A549 (cell line): ENCODE data around the gene USP46. TPM values are rescaled to one million over a fixed set of nuclear protein-coding genes. Genes with fewer than 3 reads are reported as not detected.
A peak's percentile ranks its signal among the peaks of the same experiment; 100 is the strongest.

Experiments used
- ATAC-seq, 2 experiments: fragments of 200-7000 bp in 1 of 2; fragments of >200 bp in 1 of 2; cut with Nextera tagmentation in 1 of 2; cut with Tn5 transposase in 1 of 2; 3 replicates each; pipeline versions ENCODE4 v1.8.0 to v1.9.1; 2018 to 2020; ENCODE audit warnings: mild to moderate bottlenecking in 1 of 2, moderate library complexity in 1 of 2
- CTCF ChIA-PET: fragments of 300-600 bp; sonication (Branson Sonifier 250); formaldehyde crosslinking; extraction: SDS; loops from one replicate; lab custom pipeline; 2021; ENCODE audit warnings: antibody characterized with exemption, inconsistent platforms; lab: Yijun Ruan, JAX
- POLR2A ChIA-PET: fragments of 350-600 bp; formaldehyde crosslinking; extraction: SDS; loops from one replicate; lab custom pipeline; 2021; ENCODE audit warnings: antibody characterized with exemption, inconsistent platforms; lab: Yijun Ruan, JAX
- DNase-seq, 2 experiments: peaks; one replicate each; pipeline versions ENCODE4 v3.0.0 to v3.0.0-alpha.2; 2011 to 2016; ENCODE audit warnings: low read depth in 1 of 2, low spot score in 1 of 2
- FAIRE-seq: peaks from 2 replicates; lab custom pipeline; 2011; peaks lifted over from hg19 to GRCh38; lab: Jason Lieb, UNC
- H3K27ac ChIP-seq, 2 experiments: fragments of >200 bp; sonication (Bioruptor Twin); formaldehyde crosslinking; 3 replicates each; pipeline ENCODE4 v1.5.1; 2016 to 2017
- H3K4me1 ChIP-seq: fragments of >200 bp; sonication (Bioruptor Twin); formaldehyde crosslinking; 3 replicates; pipeline ENCODE4 v1.6.1; 2016
- H3K4me2 ChIP-seq: fragments of >200 bp; sonication (Bioruptor Twin); formaldehyde crosslinking; 3 replicates; pipeline ENCODE4 v1.6.1; 2016
- H3K4me3 ChIP-seq: fragments of >200 bp; sonication (Bioruptor Twin); formaldehyde crosslinking; 3 replicates; pipeline ENCODE4 v1.5.1; 2016
- H3K9me3 ChIP-seq: fragments of >200 bp; sonication (Bioruptor Twin); formaldehyde crosslinking; 3 replicates; pipeline ENCODE4 v1.6.1; 2016
- ATOH8 ChIP-seq: fragments of 250-450 bp; sonication (Bioruptor Pico); IDR thresholded peaks from 2 replicates; pipeline ENCODE4 v1.5.0; 2020; ENCODE audit warnings: low read depth, mild to moderate bottlenecking, moderate library complexity
- BCL3 ChIP-seq: fragments of >200 bp; sonication (Bioruptor Twin); formaldehyde crosslinking; IDR thresholded peaks from 3 replicates; pipeline ENCODE4 v1.6.1; 2016
- CBX2 ChIP-seq: fragments of 200-600 bp; sonication (generic); IDR thresholded peaks from 2 replicates; pipeline ENCODE4 v1.6.1; 2016; ENCODE audit warnings: low read depth, mild to moderate bottlenecking, borderline replicate concordance
- CBX8 ChIP-seq: fragments of 200-600 bp; sonication (generic); IDR thresholded peaks from 2 replicates; pipeline ENCODE4 v1.6.1; 2016
- CEBPB ChIP-seq, 2 experiments: fragments of >200 bp in 1 of 2; sonication (Bioruptor Twin) in 1 of 2; formaldehyde crosslinking in 1 of 2; IDR thresholded peaks; 2 replicates each; pipeline ENCODE4 v1.6.1; 2012 to 2016
- CHD2 ChIP-seq: fragments of 150-350 bp; IDR thresholded peaks from 2 replicates; pipeline ENCODE4 v1.6.1; 2014; ENCODE audit warnings: low read length; ENCODE audit not compliant: partially characterized antibody
- CHD4 ChIP-seq: fragments of 200-600 bp; sonication (generic); IDR thresholded peaks from 2 replicates; pipeline ENCODE4 v1.6.1; 2016; ENCODE audit warnings: antibody characterized with exemption, mild to moderate bottlenecking, borderline replicate concordance
- ESRRA ChIP-seq: fragments of 150-350 bp; IDR thresholded peaks from 2 replicates; pipeline ENCODE4 v1.6.1; 2014; ENCODE audit warnings: mild to moderate bottlenecking, low read length, borderline replicate concordance
- FOSB ChIP-seq: fragments of 250-450 bp; sonication (Bioruptor Pico); IDR thresholded peaks from 2 replicates; pipeline ENCODE4 v1.5.0; 2020; ENCODE audit warnings: mild to moderate bottlenecking, moderate library complexity
- FOXS1 ChIP-seq: fragments of 250-450 bp; sonication (Bioruptor Pico); IDR thresholded peaks from 2 replicates; pipeline ENCODE4 v1.5.0; 2020; ENCODE audit warnings: mild to moderate bottlenecking, moderate library complexity
- HES2 ChIP-seq: fragments of >200 bp; sonication (Bioruptor Twin); formaldehyde crosslinking; IDR thresholded peaks from 2 replicates; pipeline ENCODE4 v1.6.1; 2016
- HEYL ChIP-seq: fragments of 250-450 bp; sonication (Bioruptor Pico); IDR thresholded peaks from 2 replicates; pipeline ENCODE4 v1.8.0; 2021; ENCODE audit warnings: mild to moderate bottlenecking, moderate library complexity
- KDM1A ChIP-seq: fragments of 200-600 bp; sonication (generic); IDR thresholded peaks from 2 replicates; pipeline ENCODE4 v1.6.1; 2016; ENCODE audit warnings: low read depth, mild to moderate bottlenecking
- NFE2L2 ChIP-seq: fragments of 150-350 bp; conservative IDR thresholded peaks from 2 replicates; pipeline ENCODE4 v1.6.1; 2014; ENCODE audit warnings: low read length
- PHF8 ChIP-seq: fragments of 200-600 bp; sonication (generic); IDR thresholded peaks from 2 replicates; pipeline ENCODE4 v1.6.1; 2016; ENCODE audit warnings: low read depth, mild to moderate bottlenecking, antibody characterized with exemption, moderate library complexity, borderline replicate concordance
- RAD21 ChIP-seq, 2 experiments: fragments of >200 bp in 1 of 2; sonication (Bioruptor Twin) in 1 of 2; formaldehyde crosslinking in 1 of 2; IDR thresholded peaks in 1 of 2; conservative IDR thresholded peaks in 1 of 2; 2 replicates in 1 of 2; 3 replicates in 1 of 2; pipeline ENCODE4 v1.6.1; 2012 to 2018; ENCODE audit warnings: inconsistent platforms in 1 of 2
- RNF2 ChIP-seq: fragments of 200-600 bp; sonication (generic); IDR thresholded peaks from 2 replicates; pipeline ENCODE4 v1.6.1; 2016; ENCODE audit warnings: low read depth, mild to moderate bottlenecking, antibody characterized with exemption, moderate library complexity, borderline replicate concordance
- SREBF2 ChIP-seq: fragments of 450-650 bp; IDR thresholded peaks from 2 replicates; pipeline ENCODE4 v1.6.1; 2014; ENCODE audit warnings: mild to moderate bottlenecking, moderate library complexity
- TFCP2L1 ChIP-seq: fragments of 250-450 bp; sonication (Bioruptor Pico); IDR thresholded peaks from 2 replicates; pipeline ENCODE4 v1.5.0; 2021; ENCODE audit warnings: mild to moderate bottlenecking
- ZNF302 ChIP-seq: fragments of 250-450 bp; sonication (Bioruptor Pico); IDR thresholded peaks from 2 replicates; pipeline ENCODE4 v1.9.0; 2021; ENCODE audit warnings: inconsistent platforms, mild to moderate bottlenecking, moderate library complexity
- WGBS: methylation state at CpG from one replicate; pipeline ENCODE4 v1.1.6; 2017; ENCODE audit errors: missing lambda C conversion rate; 5-methylcytosine and 5-hydroxymethylcytosine counted together
- polyA plus RNA-seq, 4 experiments: library from polyadenylated mRNA; depleted of rRNA in 3 of 4; stranded (reverse); fragments of >200 nt; fragmentation: RNase III in 1 of 4; extraction: RNeasy Plus Mini Kit Qiagen cat#74134 plus additional on column Dnase treatment in 1 of 4; gene quantifications; 2 replicates in 3 of 4; 3 replicates in 1 of 4; pipeline ENCODE4 v1.2.3, GENCODE V29; 2011 to 2017

Gene USP46
- polyA plus RNA-seq, 2 of the 4 experiments (the other 2 are of a cell fraction) = 5.6 to 15.9 TPM

DNA sequence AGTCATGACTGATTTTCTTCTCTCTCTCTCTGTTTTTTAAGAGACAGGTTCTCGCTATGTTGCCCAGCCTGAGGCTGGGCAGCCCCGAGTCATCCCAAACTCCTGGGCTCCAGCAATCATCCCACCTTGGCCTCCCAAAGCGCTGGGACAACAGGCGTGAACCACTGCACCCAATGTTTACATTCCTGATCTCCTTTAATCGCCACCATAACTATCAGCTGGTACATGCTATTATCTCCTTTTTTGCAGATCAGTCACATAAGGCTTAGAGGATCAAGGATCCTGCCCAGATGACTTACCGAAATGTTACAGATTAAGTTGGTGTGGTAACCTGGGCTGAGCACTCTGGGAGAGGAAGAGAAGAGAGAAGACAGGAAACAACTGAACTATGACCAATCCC lies 1.5 kb upstream of the USP46 start (continued):
- TF ChIP-seq HES2 (no peak), FOSB (CRISPR knock-in tag) (no peak), RNF2 (no peak), KDM1A (no peak)

DNA sequence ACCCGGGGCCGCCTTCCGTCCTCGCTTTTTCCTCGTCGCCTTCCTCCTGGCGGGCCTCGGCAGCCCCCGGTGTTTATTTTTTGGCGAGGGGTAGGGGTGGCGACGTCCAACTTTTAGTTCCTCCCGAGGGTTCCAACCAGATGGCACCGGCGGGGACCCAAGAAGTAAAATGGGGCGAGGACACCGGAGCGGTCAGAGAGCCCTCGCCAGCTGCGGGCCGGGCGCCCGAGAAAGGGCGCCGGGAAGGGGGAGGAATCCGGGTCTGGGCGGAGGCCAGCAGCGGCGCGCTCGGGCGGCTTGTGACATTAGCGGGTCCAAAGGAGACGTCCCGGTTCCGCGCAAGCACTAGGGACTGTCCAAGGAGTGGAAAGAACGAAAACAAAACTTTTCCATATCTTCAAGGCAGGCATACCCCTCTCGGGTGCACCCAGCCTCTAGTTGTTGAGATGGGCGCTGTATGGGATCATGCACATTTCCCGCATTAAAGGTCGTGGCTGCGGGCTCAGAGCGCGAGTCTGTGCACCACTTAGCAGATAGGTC lies 691 bp upstream of the USP46 start:
- ATAC-seq (peak; percentile 58 to 64), FAIRE-seq (no peak)
- POLR2A ChIA-PET = no interaction called here

GRCh38 chr4:52658641-52659000 lies 480 bp downstream of the USP46 start:
- no peak for FAIRE-seq
- WGBS = 4% methylated on average over 3 of the region's 33 CpGs
- CTCF ChIA-PET = interaction anchor here (0.5 to 1.5 kb wide), 2 partner anchors 11 to 19 kb away, joined by 4 read pairs; no protein-coding TSS in a partner anchor

More for the DNA sequence above, 691 bp upstream of the USP46 start:
- CTCF ChIA-PET = interaction anchor here (1.5 kb wide), 1 partner anchor 11 kb away, joined by 3 read pairs; no protein-coding TSS in a partner anchor
- H3K9me3 ChIP-seq = no peaks in the 10 kb centered on the region
- H3K4me1 ChIP-seq = peaks cover 5% of the 10 kb centered on the region; the same call in 1 of the 3 replicates
- H3K4me3 ChIP-seq = peak overlapping the region; percentile 82
- TF ChIP-seq HEYL (CRISPR knock-in tag) (no peak), PHF8 (peak; percentile 78; the same call in 1 of the 2 replicates), FOXS1 (CRISPR knock-in tag) (no peak), ZNF302 (CRISPR knock-in tag) (no peak), RAD21 (conservative IDR thresholded peaks at IDR 0.05 in 1 of 2, IDR thresholded peaks at IDR 0.05 in 1 of 2) (no peak), RNF2 (0 out of 2 replicates have a peak, but pooled peaks have one; percentile 31), CEBPB (IDR thresholded peaks at IDR 0.05) (no peak), ESRRA (no peak)
- H3K4me2 ChIP-seq = peak overlapping the region; percentile 89
- peak; percentile 8 to 21 for DNase-seq
- WGBS = 5% methylated on average over 25 of the region's 45 CpGs
- H3K27ac ChIP-seq = peak overlapping the region; percentile 87 to 100

GRCh38 chr4:52657618-52658501 lies 1.2 kb downstream of the USP46 start:
- H3K9me3 ChIP-seq = no peaks in the 10 kb centered on the region
- peak overlapping the region; percentile 82 for H3K4me3 ChIP-seq
- ATAC-seq = no peak; a peak in 1 of 6 replicates
- peak overlapping the region in 1 of 2 experiments; percentile 100; a peak in 4 of 6 replicates for H3K27ac ChIP-seq
- POLR2A ChIA-PET = interaction anchor here (1.3 to 1.8 kb wide), 2 partner anchors 55 to 65 kb away, joined by 4 to 9 read pairs; no protein-coding TSS in a partner anchor
- TF ChIP-seq ZNF302 (CRISPR knock-in tag) (no peak), CBX2 (no peak), CHD4 (no peak), TFCP2L1 (CRISPR knock-in tag) (no peak), BCL3 (no peak), SREBF2 (no peak), ATOH8 (CRISPR knock-in tag) (no peak), NFE2L2 (no peak), CEBPB (IDR thresholded peaks at IDR 0.05) (no peak)
- FAIRE-seq = no peak
- WGBS = 92% methylated on average over 11 of the region's 18 CpGs
- peak in 1 of 2 experiments; percentile 9 for DNase-seq
- CTCF ChIA-PET = interaction anchor here (0.5 to 1.5 kb wide), 2 partner anchors 10 to 18 kb away, joined by 4 read pairs; no protein-coding TSS in a partner anchor
- H3K4me1 ChIP-seq = peaks cover 5% of the 10 kb centered on the region; the same call in 1 of the 3 replicates
- H3K4me2 ChIP-seq = peak overlapping the region; percentile 89

More at GRCh38 chr4:52658641-52659000, 480 bp downstream of the USP46 start:
- H3K4me1 ChIP-seq = peaks cover 5% of the 10 kb centered on the region; the same call in 1 of the 3 replicates
- TF ChIP-seq CHD2 (no peak), RAD21 (conservative IDR thresholded peaks at IDR 0.05 in 1 of 2, IDR thresholded peaks at IDR 0.05 in 1 of 2) (no peak), ESRRA (no peak), CBX8 (no peak)
- DNase-seq (peak in 1 of 2 experiments; percentile 3), ATAC-seq (peak in 1 of 2 experiments; percentile 32; a peak in 3 of 6 replicates)
- H3K9me3 ChIP-seq = no peaks in the 10 kb centered on the region
- peak overlapping the region; percentile 82 for H3K4me3 ChIP-seq
- peak overlapping the region; percentile 87 to 100 for H3K27ac ChIP-seq
- POLR2A ChIA-PET = interaction anchor here (1.3 to 1.8 kb wide), 2 partner anchors 54 to 64 kb away, joined by 4 to 9 read pairs; no protein-coding TSS in a partner anchor
- peak overlapping the region; percentile 89 for H3K4me2 ChIP-seq
